ENCODE data around the gene PLCB1.

The PLCB1 gene

GRCh38 chr20:8661229-8661952 lies 529.3 kb downstream of the PLCB1 start:
- TF ChIP-seq CTCF (IDR thresholded peaks at IDR 0.05; ENCODE audit: low read depth, low read length, missing control alignments) = no peak
- in situ Hi-C loops (cut with HindIII; ENCODE audit: low sequenced_read_pairs) = no loop called here
- H3K4me3 ChIP-seq (ENCODE audit: low read depth, low read length) = no peak overlapping the region
- DNase-seq (ENCODE audit: low read depth) = no peak

DNA sequence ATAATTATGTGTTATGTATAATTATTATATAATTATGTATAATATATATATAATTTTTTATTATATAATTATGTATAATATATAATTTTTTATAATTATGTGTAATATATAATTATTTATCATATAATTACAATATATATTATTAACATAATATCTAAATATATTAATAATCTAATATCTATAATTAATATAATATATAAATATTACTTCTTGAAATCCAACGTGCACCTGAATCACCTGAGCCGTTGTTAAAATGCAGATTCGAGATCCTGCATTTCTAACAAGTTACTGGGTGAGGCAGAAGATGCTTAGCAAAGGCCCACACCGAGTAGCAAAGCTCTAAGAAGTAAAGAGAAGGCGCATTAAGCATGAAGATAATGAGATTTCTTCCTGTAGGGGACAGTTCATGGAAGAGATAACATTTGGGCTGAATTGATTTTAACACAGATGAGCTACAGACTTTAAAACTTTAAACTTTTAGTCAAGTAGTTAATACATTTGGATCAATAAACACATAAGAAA lies 530.4 kb downstream of the PLCB1 start:
- no peak for TF ChIP-seq CTCF (IDR thresholded peaks at IDR 0.05; ENCODE audit: low read depth, low read length, missing control alignments)
- H3K4me3 ChIP-seq (ENCODE audit: low read depth, low read length) = no peak overlapping the region
- no peak for DNase-seq (ENCODE audit: low read depth)
- in situ Hi-C loops (cut with HindIII; ENCODE audit: low sequenced_read_pairs) = no loop called here

DNA sequence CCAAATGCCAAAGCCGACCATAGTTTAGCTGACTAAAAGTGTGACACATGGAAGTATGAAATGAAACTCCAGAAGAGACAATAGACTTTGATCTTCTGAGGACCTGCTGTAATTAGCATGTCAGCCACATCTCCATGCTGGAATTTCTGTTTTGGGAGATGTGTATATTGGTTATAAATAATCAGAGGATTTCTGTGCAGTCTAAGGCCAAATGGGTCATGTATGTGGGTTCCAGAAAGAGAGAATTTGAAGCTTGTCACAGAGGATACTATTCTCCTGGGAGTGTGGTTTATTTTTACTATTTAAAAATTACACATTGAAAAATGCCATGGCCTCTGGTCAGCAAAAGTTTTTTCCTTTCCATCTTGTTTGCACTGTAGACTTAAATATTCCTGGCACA lies 531.4 kb downstream of the PLCB1 start:
- no peak for TF ChIP-seq CTCF (IDR thresholded peaks at IDR 0.05; ENCODE audit: low read depth, low read length, missing control alignments)
- in situ Hi-C loops (cut with HindIII; ENCODE audit: low sequenced_read_pairs) = no loop called here
- H3K4me3 ChIP-seq (ENCODE audit: low read depth, low read length) = no peak overlapping the region
- DNase-seq (ENCODE audit: low read depth) = no peak

- no peak overlapping the region for H3K4me3 ChIP-seq (ENCODE audit: low read depth, low read length)
- in situ Hi-C loops (cut with HindIII; ENCODE audit: low sequenced_read_pairs) = no loop called here
- TF ChIP-seq CTCF (IDR thresholded peaks at IDR 0.05; ENCODE audit: low read depth, low read length, missing control alignments) = peak; percentile 13
- no peak for DNase-seq (ENCODE audit: low read depth)
Observed at GRCh38 chr20:8664778-8665177, 532.7 kb downstream of the PLCB1 start.

DNA sequence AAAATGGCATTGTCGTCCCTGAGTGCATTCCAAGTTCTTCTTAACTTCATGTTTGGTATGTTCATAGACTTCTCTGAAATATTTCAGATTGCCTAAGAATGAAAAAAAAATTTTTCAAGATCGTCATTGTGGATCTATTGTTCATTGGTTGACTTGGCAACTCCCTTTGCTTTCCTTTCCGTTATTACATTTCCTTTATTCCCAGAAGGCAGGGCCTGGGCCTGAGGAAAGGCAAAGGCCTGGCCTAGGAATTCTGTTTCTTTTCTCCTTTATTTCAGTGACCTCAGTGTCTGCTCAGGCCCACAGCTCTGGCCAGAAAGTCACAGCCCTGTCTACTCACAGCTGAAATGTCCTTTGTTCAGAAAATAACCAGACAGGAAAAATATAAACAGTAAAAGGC lies 535.2 kb downstream of the PLCB1 start:
- DNase-seq (ENCODE audit: low read depth) = no peak
- H3K4me3 ChIP-seq (ENCODE audit: low read depth, low read length) = no peak overlapping the region
- in situ Hi-C loops (cut with HindIII; ENCODE audit: low sequenced_read_pairs) = no loop called here
- TF ChIP-seq CTCF (IDR thresholded peaks at IDR 0.05; ENCODE audit: low read depth, low read length, missing control alignments) = no peak

GRCh38 chr20:8670207-8670892 lies 538.3 kb downstream of the PLCB1 start:
- no peak for TF ChIP-seq CTCF (IDR thresholded peaks at IDR 0.05; ENCODE audit: low read depth, low read length, missing control alignments)
- H3K4me3 ChIP-seq (ENCODE audit: low read depth, low read length) = no peak overlapping the region
- in situ Hi-C loops (cut with HindIII; ENCODE audit: low sequenced_read_pairs) = no loop called here
- DNase-seq (ENCODE audit: low read depth) = no peak
